Stomach smooth muscle (tissue), 2 donors: ENCODE data around the gene ACER3.

ENCODE experiments used
- H3K27ac ChIP-seq: one replicate; pipeline ENCODE4 v1.7.0; 2013; ENCODE audit warnings: mild to moderate bottlenecking, low read length, inconsistent platforms
- H3K27me3 ChIP-seq, 2 donors: one replicate each; pipeline ENCODE4 v1.7.0; 2013; ENCODE audit warnings: low read length in 2 of 2; ENCODE audit not compliant: insufficient read depth in 2 of 2, control insufficient read depth in 1 of 2
- H3K36me3 ChIP-seq, 2 donors: one replicate each; pipeline ENCODE4 v1.7.0; 2013; ENCODE audit warnings: low read length in 2 of 2; ENCODE audit not compliant: control insufficient read depth in 2 of 2, insufficient read depth in 2 of 2
- H3K4me1 ChIP-seq: one replicate; pipeline ENCODE4 v1.7.0; 2013; ENCODE audit warnings: low read length; ENCODE audit not compliant: control insufficient read depth, insufficient read depth
- H3K4me3 ChIP-seq, 2 donors: one replicate each; pipeline ENCODE4 v1.7.0; 2013; ENCODE audit warnings: low read length in 2 of 2
- H3K9ac ChIP-seq, 2 donors: one replicate each; pipeline ENCODE4 v1.7.0; 2013; ENCODE audit warnings: low read length in 2 of 2, mild to moderate bottlenecking in 1 of 2
- H3K9me3 ChIP-seq, 2 donors: one replicate each; pipeline ENCODE4 v1.7.0; 2013; ENCODE audit warnings: low read length in 2 of 2; ENCODE audit not compliant: control insufficient read depth in 2 of 2
- donor health status: healthy.
- donor health status: Pancreatic carcinoma.

ACER3 gene

DNA sequence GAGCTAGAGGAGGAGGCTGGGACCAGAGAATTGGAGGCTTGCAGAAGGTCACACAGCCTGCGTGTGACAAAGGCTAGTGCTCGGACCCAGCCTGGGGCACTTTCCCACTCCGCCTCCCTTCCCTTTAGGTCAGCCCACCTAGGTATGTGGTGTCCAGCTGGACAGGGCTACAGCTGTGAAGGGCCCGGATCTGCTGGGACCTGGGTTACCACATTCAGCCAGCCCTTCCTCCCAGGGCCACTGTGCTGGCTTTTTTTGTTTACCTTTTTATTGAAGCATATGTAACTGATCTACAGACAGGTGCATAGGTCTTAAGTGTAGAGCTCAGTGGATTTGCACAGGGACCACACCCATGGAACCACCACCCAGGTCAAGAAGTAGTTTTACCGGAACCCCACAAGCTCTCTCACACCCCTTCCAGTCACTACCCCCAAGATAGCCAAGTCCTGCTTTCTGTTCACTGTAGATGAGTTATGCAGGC is 214.7 kb downstream of the ACER3 start:
- Histone ChIP-seq H3K9ac (no peak overlapping the region), H3K27me3 (no peaks in the 10 kb centered on the region), H3K9me3 (no peaks in the 10 kb centered on the region), H3K27ac (no peak overlapping the region), H3K4me3 (no peak overlapping the region), H3K4me1 (peaks cover 41% of the 10 kb centered on the region), H3K36me3 (no peaks in the 10 kb centered on the region)
